Left ventricle myocardium superior (tissue), 1 donor: ENCODE data around the gene ADH4. TPM values are rescaled to one million over a fixed set of nuclear protein-coding genes. Genes with fewer than 3 reads are reported as not detected.
"Not testable (repeated sequence)": the region's sequence is repeated elsewhere in the genome, so short reads cannot be mapped to it uniquely, and the experiment has no call there.

ENCODE experiments used
- ATAC-seq: fragments of 200-7000 bp; cut with Tn5 transposase; one replicate; pipeline ENCODE4 v1.9.1; 2020; ENCODE audit warnings: mild to moderate bottlenecking, moderate library complexity
- DNase-seq: peaks from one replicate; pipeline ENCODE4 v3.0.0-alpha.2; 2020
- intact Hi-C: fragments of 100-400 bp; cut with micrococcal nuclease; formaldehyde crosslinking; loops from one replicate; pipeline ENCODE4 v1.11.0; 2022
- long read RNA-seq: library from polyadenylated mRNA; unstranded; transcript quantifications from one replicate; pipeline ENCODE4 v2.0.0, GENCODE V29; 2021
- total RNA-seq: library from RNA; stranded (reverse); fragmentation: NEBNext Ultra II Directional; extraction: Animal tissue kit (Norgen Biotek cat#: 25700); gene quantifications from one replicate; pipeline ENCODE4 v1.2.1, GENCODE V29; 2021
- donor health status: DM: no; HTN: yes; CAD: no; lungs with severe emphysema.

ADH4 gene
- total RNA-seq, result not detected
- long read RNA-seq, result 0 reads

- intact Hi-C loops, result no loop called here
- DNase-seq (no peak), ATAC-seq (no peak)
Observed at GRCh38 chr4:99144070-99144469, at the start of gene ADH4. ADH4 (minus strand) TSS chr4:99144297; CDS start chr4:99144222, 75 bp downstream.

GRCh38 chr4:99190336-99190735, 46.2 kb upstream of the ADH4 start:
- ATAC-seq, result no peak
- DNase-seq, result no peak
- intact Hi-C loops, result loop anchor here (10.0 kb wide), 1 partner anchor 674 kb away; no protein-coding TSS in a partner anchor

- intact Hi-C loops, result loop anchor here (10.0 kb wide), 1 partner anchor 675 kb away; no protein-coding TSS in a partner anchor
- not testable (repeated sequence) for ATAC-seq, DNase-seq
Observed at GRCh38 chr4:99189900-99190299, 45.8 kb upstream of the ADH4 start.

GRCh38 chr4:99186029-99186428, 41.9 kb upstream of the ADH4 start:
- intact Hi-C loops, result no loop called here
- ATAC-seq, result no peak
- no peak for DNase-seq

- no peak for DNase-seq
- ATAC-seq, result no peak
- intact Hi-C loops, result no loop called here
Observed at GRCh38 chr4:99185581-99185980, 41.5 kb upstream of the ADH4 start.

- intact Hi-C loops, result no loop called here
- no peak for DNase-seq
Observed at GRCh38 chr4:99180382-99181070, 36.4 kb upstream of the ADH4 start.

GRCh38 chr4:99179626-99180025, 35.5 kb upstream of the ADH4 start:
- intact Hi-C loops, result no loop called here
- ATAC-seq (no peak), DNase-seq (no peak)

More at GRCh38 chr4:99180382-99181070, 36.4 kb upstream of the ADH4 start:
- ATAC-seq, result peak; percentile 57

- DNase-seq (no peak), ATAC-seq (no peak)
- intact Hi-C loops, result no loop called here
Observed at GRCh38 chr4:99179178-99179577, 35.1 kb upstream of the ADH4 start.

- no peak for ATAC-seq
- DNase-seq, result no peak
- intact Hi-C loops, result no loop called here
Observed at GRCh38 chr4:99166544-99166943, 22.4 kb upstream of the ADH4 start.

- ATAC-seq (no peak), DNase-seq (no peak)
- intact Hi-C loops, result no loop called here
Observed at GRCh38 chr4:99165978-99166377, 21.9 kb upstream of the ADH4 start.

- DNase-seq (no peak), ATAC-seq (no peak)
- intact Hi-C loops, result no loop called here
Observed at GRCh38 chr4:99161373-99162099, 17.4 kb upstream of the ADH4 start.

GRCh38 chr4:99159699-99160098, 15.6 kb upstream of the ADH4 start:
- intact Hi-C loops, result no loop called here
- DNase-seq (no peak), ATAC-seq (no peak)

- DNase-seq, result no peak
- ATAC-seq, result no peak
- intact Hi-C loops, result no loop called here
Observed at GRCh38 chr4:99157478-99157935, 13.4 kb upstream of the ADH4 start.

GRCh38 chr4:99156992-99157391, 12.9 kb upstream of the ADH4 start:
- ATAC-seq (no peak), DNase-seq (no peak)
- intact Hi-C loops, result no loop called here

GRCh38 chr4:99154658-99155342, 10.7 kb upstream of the ADH4 start:
- ATAC-seq (no peak), DNase-seq (no peak)
- intact Hi-C loops, result no loop called here

- intact Hi-C loops, result no loop called here
- DNase-seq (no peak), ATAC-seq (no peak)
Observed at GRCh38 chr4:99151995-99152394, 7.9 kb upstream of the ADH4 start.

GRCh38 chr4:99151452-99151851, 7.4 kb upstream of the ADH4 start:
- intact Hi-C loops, result no loop called here
- DNase-seq, result no peak
- ATAC-seq, result no peak

- no peak for ATAC-seq
- no peak for DNase-seq
- intact Hi-C loops, result no loop called here
Observed at GRCh38 chr4:99149426-99150019, 5.4 kb upstream of the ADH4 start.

GRCh38 chr4:99148550-99148949, 4.5 kb upstream of the ADH4 start:
- ATAC-seq, result no peak
- intact Hi-C loops, result no loop called here
- DNase-seq, result no peak

GRCh38 chr4:99144587-99144986, 490 bp upstream of the ADH4 start:
- DNase-seq (no peak), ATAC-seq (no peak)
- intact Hi-C loops, result no loop called here
